ENCODE measurements around the gene DPP3. TPM values are rescaled to one million over a fixed set of nuclear protein-coding genes. Genes with fewer than 3 reads are reported as not detected.

DPP3 gene
- total RNA-seq, 1 experiment from 2014 or later: 55.6 TPM

- BruUV-seq (replicated peaks): TSS peak; percentile 81
These were observed 679 bp upstream of the DPP3 start for GRCh38 chr11:66479394-66480116.

GRCh38 chr11:66484806-66485380 is 4.7 kb downstream of the DPP3 start:
- RAD21 ChIA-PET (ENCODE audit: low non-redundant PET in 1 of 2, low total read pairs in 2 of 2, uncharacterized antibody in 2 of 2, unreplicated experiment in 2 of 2): no interaction called here
- CTCF ChIA-PET: interaction anchor here (1.6 kb wide), 1 partner anchor 193 kb away, joined by 4 read pairs; the partner anchor contains the start of gene RBM4B
- Histone ChIP-seq H3K79me2 (ENCODE audit: insufficient read depth, low read length) (no peaks in the 10 kb centered on the region), H3K27ac (ENCODE audit: low read depth, low read length) (no peak overlapping the region), H4K20me1 (ENCODE audit: insufficient read depth) (no peaks in the 10 kb centered on the region), H3K4me3 (replicated peaks in 1 of 2; ENCODE audit: low read depth in 1 of 2, low read length in 2 of 2) (no peak overlapping the region), H3K4me1 (ENCODE audit: control insufficient read depth in 1 of 2, insufficient read depth in 2 of 2, low read length in 2 of 2) (peaks cover 8 to 10% of the 10 kb centered on the region in 2 experiments; a peak in 1 of 4 replicates), H3K9me2 (ENCODE audit: insufficient read depth) (no peaks in the 10 kb centered on the region), H2AFZ (ENCODE audit: low read depth, low read length, poor library complexity, severe bottlenecking) (no peak overlapping the region), H3K9me3 (ENCODE audit: control insufficient read depth in 1 of 2, insufficient read depth in 1 of 2, low read depth in 1 of 2, low read length in 2 of 2) (no peaks in the 10 kb centered on the region), H3K27me3 (ENCODE audit: insufficient read depth, low read length) (no peaks in the 10 kb centered on the region), H3K9ac (ENCODE audit: low read length) (no peak overlapping the region), H3K4me2 (ENCODE audit: low read length) (no peak overlapping the region), H3K36me3 (ENCODE audit: control insufficient read depth in 1 of 2, insufficient read depth in 2 of 2, low read length in 2 of 2) (peaks cover 0 to 8% of the 10 kb centered on the region in 2 experiments; a peak in 2 of 4 replicates)
- no TSS peak for BruUV-seq (replicated peaks)
- TF ChIP-seq ZFX (IDR thresholded peaks at IDR 0.05) (no peak), EZH2 (IDR thresholded peaks at IDR 0.05) (no peak), ZBTB33 (IDR thresholded peaks at IDR 0.05; ENCODE audit: extremely low read depth, insufficient replicate concordance, low read length) (no peak), POLR2A (IDR thresholded peaks at IDR 0.05; ENCODE audit: borderline replicate concordance, extremely low read depth, insufficient read depth, insufficient read length) (no peak), RAD21 (IDR thresholded peaks at IDR 0.05; ENCODE audit: low read depth) (no peak), ZNF274 (IDR thresholded peaks at IDR 0.05; ENCODE audit: low read depth, low read length) (no peak), EGR1 (IDR thresholded peaks at IDR 0.05; ENCODE audit: low read depth) (no peak), CEBPB (IDR thresholded peaks at IDR 0.05; ENCODE audit: low read depth) (no peak)
- ATAC-seq: no peak
- DNase-seq (ENCODE audit: low read depth, low spot score): no peak
- intact Hi-C loops (cut with micrococcal nuclease): no loop called here
- POLR2A ChIA-PET: no interaction called here

More at GRCh38 chr11:66479394-66480116, 679 bp upstream of the DPP3 start:
- intact Hi-C loops (cut with micrococcal nuclease): loop anchor here (1.0 kb wide), 3 partner anchors 13 to 199 kb away; partner anchors contain the start of gene PELI3
- no peaks in the 10 kb centered on the region for H3K9me3 ChIP-seq (ENCODE audit: control insufficient read depth in 1 of 2, insufficient read depth in 1 of 2, low read depth in 1 of 2, low read length in 2 of 2)
- RAD21 ChIA-PET (ENCODE audit: low non-redundant PET in 1 of 2, low total read pairs in 2 of 2, uncharacterized antibody in 2 of 2, unreplicated experiment in 2 of 2): interaction anchor here (0.9 to 1.0 kb wide), 2 partner anchors 41 to 199 kb away, joined by 4 to 5 read pairs; partner anchors contain the start of gene MRPL11 (in 1 of the 2)
- peak overlapping the region; percentile 89 for H3K4me2 ChIP-seq (ENCODE audit: low read length)
- H3K27me3 ChIP-seq (ENCODE audit: insufficient read depth, low read length): no peaks in the 10 kb centered on the region
- peaks cover 8 to 17% of the 10 kb centered on the region in 2 experiments; a peak in 1 of 4 replicates for H3K4me1 ChIP-seq (ENCODE audit: control insufficient read depth in 1 of 2, insufficient read depth in 2 of 2, low read length in 2 of 2)
- peaks cover 6% of the 10 kb centered on the region; the same call in 1 of the 2 replicates for H3K79me2 ChIP-seq (ENCODE audit: insufficient read depth, low read length)
- peak; percentile 65 for ATAC-seq
- CTCF ChIA-PET: interaction anchor here (0.5 to 1.5 kb wide), 14 partner anchors 10 to 199 kb away, joined by 3 to 16 read pairs (median 5); partner anchors contain the start of genes MRPL11, PELI3 and RBM4B
- 0 out of 4 replicates have a peak, but pooled peaks cover 0 to 3% of the 10 kb centered on the region in 2 experiments for H3K36me3 ChIP-seq (ENCODE audit: control insufficient read depth in 1 of 2, insufficient read depth in 2 of 2, low read length in 2 of 2)
- H3K4me3 ChIP-seq (replicated peaks in 1 of 2; ENCODE audit: low read depth in 1 of 2, low read length in 2 of 2): peak overlapping the region; percentile 86 to 88
- POLR2A ChIA-PET: interaction anchor here (0.5 to 2.9 kb wide), 14 partner anchors 10 to 403 kb away, joined by 3 to 17 read pairs (median 4); partner anchors contain the start of genes BBS1, MRPL11, PELI3 and RBM14
- TF ChIP-seq ZNF274 (IDR thresholded peaks at IDR 0.05; ENCODE audit: low read depth, low read length): no peak
- no peak for TF ChIP-seq CEBPB (IDR thresholded peaks at IDR 0.05; ENCODE audit: low read depth)
- no peak for TF ChIP-seq YY1 (IDR thresholded peaks at IDR 0.05; ENCODE audit: extremely low read depth, insufficient replicate concordance, low read depth, low read length)
- TF ChIP-seq RAD21 (IDR thresholded peaks at IDR 0.05; ENCODE audit: low read depth): no peak
- peak overlapping the region; percentile 95 for H3K9ac ChIP-seq (ENCODE audit: low read length)
- no peak overlapping the region for H2AFZ ChIP-seq (ENCODE audit: low read depth, low read length, poor library complexity, severe bottlenecking)
- no peak for DNase-seq (ENCODE audit: low read depth, low spot score)
- peak overlapping the region; percentile 79 for H3K27ac ChIP-seq (ENCODE audit: low read depth, low read length)
- H4K20me1 ChIP-seq (ENCODE audit: insufficient read depth): no peaks in the 10 kb centered on the region
- H3K9me2 ChIP-seq (ENCODE audit: insufficient read depth): no peaks in the 10 kb centered on the region
